IPS-NIHi7 (cell line): Measurements from ENCODE around the gene TRPM3.
A peak's percentile ranks its signal among the peaks of the same experiment; 100 is the strongest.

Source experiments
- DNase-seq: peaks from one replicate; pipeline ENCODE4 v3.0.0; 2012; ENCODE audit warnings: mixed read lengths; ENCODE audit errors: extremely low spot score

TRPM3 gene

GRCh38 chr9:70586476-70586875 is 534.9 kb downstream of the TRPM3 start:
- no peak for DNase-seq

- no peak for DNase-seq
Observed at GRCh38 chr9:70581955-70582350, 539.5 kb downstream of the TRPM3 start.

GRCh38 chr9:70581214-70581954 is 540.0 kb downstream of the TRPM3 start:
- no peak for DNase-seq

- no peak for DNase-seq
Observed at GRCh38 chr9:70580606-70581195, 540.7 kb downstream of the TRPM3 start.

- DNase-seq = no peak
Observed at GRCh38 chr9:70579686-70580085, 541.7 kb downstream of the TRPM3 start.

GRCh38 chr9:70578720-70579119 is 542.7 kb downstream of the TRPM3 start:
- peak; percentile 22 for DNase-seq

- no peak for DNase-seq
Observed at GRCh38 chr9:70577671-70578070, 543.8 kb downstream of the TRPM3 start.

- no peak for DNase-seq
Observed at GRCh38 chr9:70576116-70576515, 545.3 kb downstream of the TRPM3 start.

- DNase-seq = peak; percentile 40
Observed at GRCh38 chr9:70574151-70574837, 547.1 kb downstream of the TRPM3 start.

GRCh38 chr9:70573308-70573707 is 548.1 kb downstream of the TRPM3 start:
- DNase-seq = no peak

- DNase-seq = no peak
Observed at GRCh38 chr9:70571258-70571657, 550.2 kb downstream of the TRPM3 start.

GRCh38 chr9:70569791-70570190 is 551.6 kb downstream of the TRPM3 start:
- DNase-seq = no peak

- DNase-seq = no peak
Observed at GRCh38 chr9:70569070-70569772, 552.2 kb downstream of the TRPM3 start.

GRCh38 chr9:70567511-70567910 is 553.9 kb downstream of the TRPM3 start:
- DNase-seq = no peak

- DNase-seq = peak; percentile 18
Observed at GRCh38 chr9:70566751-70567150, 554.7 kb downstream of the TRPM3 start.

GRCh38 chr9:70566066-70566465 is 555.4 kb downstream of the TRPM3 start:
- DNase-seq = no peak

- no peak for DNase-seq
Observed at GRCh38 chr9:70564468-70565335, 556.7 kb downstream of the TRPM3 start.

- DNase-seq = no peak
Observed at GRCh38 chr9:70563431-70564204, 557.8 kb downstream of the TRPM3 start.

GRCh38 chr9:70563010-70563409 is 558.4 kb downstream of the TRPM3 start:
- DNase-seq = no peak

- DNase-seq = no peak
Observed at GRCh38 chr9:70561786-70562395, 559.5 kb downstream of the TRPM3 start.
